Activated gamma-delta T cell treated with Interleukin-2 at 50 U/mL for 16 hours (primary cell): ENCODE results near the gene SLC34A2.
"Not testable (repeated sequence)": the region's sequence is repeated elsewhere in the genome, so short reads cannot be mapped to it uniquely, and the experiment has no call there.

Experiments used
- DNase-seq: peaks from one replicate; pipeline ENCODE4 v3.0.0-alpha.2; 2020

Gene SLC34A2

GRCh38 chr4:25654971-25655963, at the start of gene SLC34A2:
Gene SLC34A2 (plus strand): TSS chr4:25655851. CDS start chr4:25662501, 6,650 bp downstream.
- DNase-seq: no peak

- no peak for DNase-seq
These were observed 47.0 kb upstream of the SLC34A2 start for GRCh38 chr4:25608644-25609043.

- DNase-seq: no peak
These were observed 45.7 kb upstream of the SLC34A2 start for GRCh38 chr4:25609976-25610375.

- DNase-seq: not testable (repeated sequence)
These were observed 42.0 kb upstream of the SLC34A2 start for GRCh38 chr4:25613613-25614012.

GRCh38 chr4:25614807-25615206, 40.8 kb upstream of the SLC34A2 start:
- DNase-seq: no peak

GRCh38 chr4:25621027-25621930, 34.4 kb upstream of the SLC34A2 start:
- no peak for DNase-seq

GRCh38 chr4:25624616-25625015, 31.0 kb upstream of the SLC34A2 start:
- no peak for DNase-seq

- DNase-seq: no peak
These were observed 27.2 kb upstream of the SLC34A2 start for GRCh38 chr4:25628451-25628850.

GRCh38 chr4:25632135-25632534, 23.5 kb upstream of the SLC34A2 start:
- no peak for DNase-seq

- DNase-seq: no peak
These were observed 22.1 kb upstream of the SLC34A2 start for GRCh38 chr4:25633541-25633940.

GRCh38 chr4:25635501-25635900, 20.1 kb upstream of the SLC34A2 start:
- no peak for DNase-seq

GRCh38 chr4:25637581-25638220, 17.9 kb upstream of the SLC34A2 start:
- DNase-seq: no peak

- DNase-seq: no peak
These were observed 17.4 kb upstream of the SLC34A2 start for GRCh38 chr4:25638221-25638601.

- no peak for DNase-seq
These were observed 16.8 kb upstream of the SLC34A2 start for GRCh38 chr4:25638806-25639205.

GRCh38 chr4:25650311-25650710, 5.3 kb upstream of the SLC34A2 start:
- DNase-seq: no peak

- DNase-seq: no peak
These were observed 4.0 kb upstream of the SLC34A2 start for GRCh38 chr4:25651682-25652081.

- no peak for DNase-seq
These were observed 1.4 kb upstream of the SLC34A2 start for GRCh38 chr4:25654031-25654970.

GRCh38 chr4:25656031-25656430, 380 bp downstream of the SLC34A2 start:
- no peak for DNase-seq

GRCh38 chr4:25658357-25658771, 2.7 kb downstream of the SLC34A2 start:
- no peak for DNase-seq

GRCh38 chr4:25658777-25659176, 3.1 kb downstream of the SLC34A2 start:
- DNase-seq: no peak

GRCh38 chr4:25661441-25661840, 5.8 kb downstream of the SLC34A2 start:
- not testable (repeated sequence) for DNase-seq

GRCh38 chr4:25662306-25662705, 6.7 kb downstream of the SLC34A2 start:
- DNase-seq: no peak
